Left hindlimb (tissue), 1 donor: ENCODE measurements around the gene C10orf67.
"Not testable (repeated sequence)": the region's sequence is repeated elsewhere in the genome, so short reads cannot be mapped to it uniquely, and the experiment has no call there.

Experiments used
- DNase-seq: peaks from one replicate; pipeline ENCODE4 v3.0.0-alpha.2; 2018

Gene C10orf67

GRCh38 chr10:23362069-23362830, 17.7 kb upstream of the C10orf67 start:
- no peak for DNase-seq

DNA sequence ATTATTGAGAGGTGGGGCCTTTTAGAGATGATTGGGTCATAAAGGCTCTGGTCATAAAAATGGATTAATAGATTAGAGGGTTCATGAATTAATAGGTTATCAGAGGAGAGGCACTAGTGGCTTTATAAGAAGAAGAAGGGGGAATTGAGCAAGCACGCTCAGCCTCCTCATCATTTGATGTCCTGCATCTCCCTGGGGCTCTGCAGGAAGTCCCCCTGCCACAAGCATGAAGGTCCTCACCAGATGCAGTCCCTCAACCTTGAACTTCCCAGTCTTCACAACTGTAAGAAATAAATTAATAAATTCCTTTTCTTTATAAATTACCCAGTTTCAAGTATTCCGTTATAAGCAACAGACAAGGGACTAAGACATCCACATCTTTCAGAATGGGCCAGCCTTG, 17.1 kb upstream of the C10orf67 start:
- DNase-seq, result no peak

GRCh38 chr10:23359692-23360380, 15.2 kb upstream of the C10orf67 start:
- no peak for DNase-seq

DNA sequence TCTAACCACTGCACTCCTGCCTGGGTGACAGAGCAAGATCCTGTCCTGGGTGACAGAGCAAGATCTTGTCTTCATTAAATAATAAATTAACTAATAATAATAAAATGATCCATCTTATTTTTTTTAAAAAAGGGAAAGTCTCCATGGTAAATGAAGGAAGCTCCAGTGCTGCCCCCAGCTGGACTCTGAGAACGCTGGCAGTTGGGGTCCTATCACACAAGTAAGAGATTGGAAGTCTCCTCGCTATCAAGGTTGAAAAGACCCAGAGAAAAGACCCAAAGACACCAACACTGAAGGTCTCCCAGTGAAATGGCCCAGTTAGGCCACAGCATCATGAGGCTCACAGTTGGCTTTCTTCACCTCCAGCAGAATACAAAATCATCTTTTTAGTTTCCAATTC, 13.8 kb upstream of the C10orf67 start:
- no peak for DNase-seq

DNA sequence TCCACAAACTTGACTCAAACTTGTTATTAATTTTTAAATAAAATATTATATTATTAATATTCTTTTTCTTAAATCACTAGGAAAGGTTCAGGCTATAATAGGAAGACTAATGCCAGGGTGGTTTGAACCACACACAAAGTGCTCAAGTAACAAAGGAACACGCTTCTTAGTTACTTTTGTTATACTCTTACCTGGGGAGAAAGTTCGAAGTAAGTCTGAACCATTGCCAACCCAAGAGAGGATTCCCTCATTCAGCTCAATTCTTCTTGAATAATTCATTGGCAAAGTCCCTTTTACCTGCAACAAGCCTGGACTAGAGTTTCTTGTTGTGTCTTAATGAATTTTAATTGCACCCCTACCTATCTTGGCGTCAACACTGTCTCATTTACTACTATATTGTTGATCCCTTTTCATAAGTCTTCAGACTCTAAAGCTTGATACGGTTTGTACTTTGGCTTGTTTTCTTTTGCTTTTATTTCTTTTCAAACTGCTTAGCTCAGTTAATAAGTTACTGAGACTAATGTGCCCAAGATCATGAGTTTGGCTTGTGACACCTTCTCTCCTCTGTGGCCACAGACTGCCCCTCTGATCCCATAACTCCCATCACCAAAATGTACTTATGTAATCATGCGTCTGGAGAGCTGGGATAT, 10.2 kb upstream of the C10orf67 start:
- no peak for DNase-seq

DNA sequence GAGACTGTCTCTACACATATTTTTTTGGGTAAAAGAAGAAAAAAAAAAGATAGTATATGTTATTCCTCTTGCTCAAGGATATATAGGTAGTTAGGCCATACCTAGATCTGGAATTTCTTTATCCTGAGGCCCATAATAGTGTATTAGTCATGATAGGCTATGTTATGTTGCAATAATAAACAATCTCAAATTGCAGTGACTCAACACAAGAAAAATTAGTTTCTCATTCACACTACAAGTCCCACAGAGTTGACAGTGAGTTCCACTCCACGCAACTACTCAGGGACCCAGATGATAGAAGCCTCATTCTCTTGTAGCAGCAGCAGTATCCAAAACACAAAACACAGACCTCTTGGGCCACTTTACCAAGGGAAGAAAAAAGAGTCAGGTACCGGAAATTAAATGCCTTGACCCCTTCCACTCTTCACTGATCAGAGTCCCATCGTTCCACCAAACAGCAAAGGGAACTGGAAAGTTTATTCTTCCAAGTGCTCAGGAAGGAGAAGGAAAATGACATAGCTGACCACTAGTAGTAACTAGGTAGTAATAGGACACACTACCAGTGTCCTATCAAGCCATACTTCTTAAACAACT, 7.4 kb upstream of the C10orf67 start:
- no peak for DNase-seq

DNA sequence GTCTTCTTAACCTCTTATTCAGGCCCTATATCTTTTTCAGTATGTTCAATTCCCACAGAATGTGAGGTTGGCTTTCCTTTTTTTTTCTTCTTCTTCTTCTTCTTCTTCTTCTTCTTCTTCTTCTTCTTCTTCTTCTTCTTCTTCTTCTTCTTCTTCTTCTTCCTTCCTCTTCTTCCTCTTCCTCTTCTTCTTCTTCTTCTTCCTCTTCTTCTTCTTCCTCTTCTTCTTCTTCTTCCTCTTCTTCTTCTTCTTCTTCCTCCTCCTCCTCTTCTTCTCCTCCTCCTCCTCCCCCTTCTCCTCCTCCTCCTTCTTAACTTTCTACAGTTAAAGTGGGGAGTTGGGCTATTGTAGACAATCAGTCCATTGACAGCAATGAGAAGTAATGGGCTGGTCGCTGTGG, 6.1 kb upstream of the C10orf67 start:
- not testable (repeated sequence) for DNase-seq

DNA sequence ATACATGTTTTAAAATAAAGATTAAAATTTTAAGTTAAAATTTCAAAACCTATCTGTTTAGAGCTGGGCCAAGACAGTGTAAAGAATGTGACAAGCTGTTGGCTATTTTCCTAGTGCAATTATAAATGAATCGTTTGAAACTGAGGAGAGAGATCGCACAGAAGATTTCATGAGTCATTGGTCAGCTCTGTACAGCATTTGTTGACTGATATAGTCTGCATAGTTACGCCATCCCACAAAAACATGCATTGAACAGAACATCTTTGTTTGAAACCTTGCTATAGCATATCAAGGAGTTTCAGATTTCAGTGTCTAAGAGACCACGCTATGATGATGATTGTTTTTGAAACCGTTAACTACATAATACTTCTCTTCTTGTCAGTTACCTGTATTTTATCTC, 1.3 kb upstream of the C10orf67 start:
- no peak for DNase-seq

- peak; percentile 59 for DNase-seq
Measured at GRCh38 chr10:23343591-23344240, 881 bp downstream of the C10orf67 start.

- DNase-seq, result no peak
Measured at GRCh38 chr10:23342213-23342884, 2.2 kb downstream of the C10orf67 start.

GRCh38 chr10:23341004-23341403, 3.6 kb downstream of the C10orf67 start:
- no peak for DNase-seq

DNA sequence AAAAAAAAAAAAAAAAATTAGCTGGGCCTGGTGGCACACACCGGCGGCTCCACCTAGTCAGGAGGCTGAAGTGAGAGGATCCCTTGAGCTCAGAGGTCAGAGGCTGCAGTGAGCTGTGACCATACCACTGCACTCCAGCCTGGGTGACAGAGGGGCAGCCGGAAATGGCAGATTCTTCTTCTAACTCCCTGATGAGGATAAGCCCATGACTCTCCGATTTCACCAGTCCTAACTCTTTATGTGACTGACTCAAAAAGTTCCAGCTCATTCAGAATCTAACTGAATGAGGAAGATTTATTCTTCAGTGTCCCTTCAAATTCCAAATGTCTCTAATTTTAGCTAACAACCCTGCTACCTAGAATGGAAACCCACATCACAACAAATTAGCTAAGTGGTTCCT, 4.2 kb downstream of the C10orf67 start:
- no peak for DNase-seq

DNA sequence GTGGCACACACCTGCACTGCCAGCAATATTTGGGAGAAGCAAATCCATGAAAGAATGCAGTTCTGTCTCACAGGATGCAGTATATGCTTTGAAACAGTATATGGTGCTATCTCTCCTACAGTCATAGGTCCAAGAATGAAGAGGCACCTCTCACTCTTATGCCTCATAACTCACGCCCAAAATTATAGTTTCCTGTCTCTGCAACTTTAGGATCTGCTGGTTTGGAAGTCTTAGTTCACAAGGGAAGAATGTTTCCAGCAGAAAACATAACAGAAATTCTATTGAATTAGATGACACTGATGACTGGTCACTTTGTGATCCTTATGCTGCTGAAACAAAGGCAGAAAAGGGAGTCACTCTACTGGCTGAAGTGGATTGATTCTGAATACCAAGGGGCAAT, 5.7 kb downstream of the C10orf67 start:
- DNase-seq, result no peak

GRCh38 chr10:23338155-23338828, 6.3 kb downstream of the C10orf67 start:
- no peak for DNase-seq

DNA sequence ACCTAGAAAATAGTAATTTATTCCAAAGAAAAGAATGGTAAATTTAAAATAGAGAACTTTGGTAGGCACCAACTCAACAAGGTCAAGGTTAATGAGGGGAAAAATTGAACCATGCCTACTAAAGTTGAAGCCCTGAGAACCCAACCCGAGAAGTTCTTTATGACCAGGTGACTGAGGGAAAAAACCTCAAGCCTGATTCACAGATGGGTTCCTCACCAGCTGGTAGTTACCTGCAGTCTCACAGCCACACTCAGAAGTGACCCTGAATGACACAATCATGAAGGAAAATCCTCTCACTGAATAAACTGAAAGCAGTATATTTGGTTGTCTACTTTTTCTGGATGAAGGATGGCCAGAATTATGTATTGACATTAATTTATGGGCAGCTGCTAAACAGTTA, 7.0 kb downstream of the C10orf67 start:
- no peak for DNase-seq

- no peak for DNase-seq
Measured at GRCh38 chr10:23331567-23332301, 12.9 kb downstream of the C10orf67 start.

DNA sequence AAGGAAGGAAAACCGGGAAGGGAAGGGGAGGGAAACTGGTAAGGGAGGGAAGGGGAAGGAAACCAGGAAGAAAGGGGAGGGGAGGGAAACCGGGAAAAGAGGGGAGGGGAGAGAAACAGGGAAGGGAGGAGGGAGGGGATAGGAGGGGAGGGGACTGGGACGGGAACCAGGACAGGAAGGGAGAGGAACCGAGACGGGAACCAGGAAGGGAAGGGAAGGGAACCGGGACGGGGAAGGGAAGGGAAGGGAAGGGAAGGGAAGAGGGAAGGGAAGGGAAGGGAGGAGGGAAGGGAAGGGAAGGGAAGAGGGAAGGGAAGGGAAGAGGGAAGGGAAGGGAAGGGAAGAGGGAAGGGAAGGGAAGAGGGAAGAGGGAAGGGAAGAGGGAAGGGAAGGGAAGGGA, 13.6 kb downstream of the C10orf67 start:
- DNase-seq, result no peak

- no peak for DNase-seq
Measured at GRCh38 chr10:23326544-23327307, 17.9 kb downstream of the C10orf67 start.

- no peak for DNase-seq
Measured at GRCh38 chr10:23325132-23325531, 19.5 kb downstream of the C10orf67 start.

DNA sequence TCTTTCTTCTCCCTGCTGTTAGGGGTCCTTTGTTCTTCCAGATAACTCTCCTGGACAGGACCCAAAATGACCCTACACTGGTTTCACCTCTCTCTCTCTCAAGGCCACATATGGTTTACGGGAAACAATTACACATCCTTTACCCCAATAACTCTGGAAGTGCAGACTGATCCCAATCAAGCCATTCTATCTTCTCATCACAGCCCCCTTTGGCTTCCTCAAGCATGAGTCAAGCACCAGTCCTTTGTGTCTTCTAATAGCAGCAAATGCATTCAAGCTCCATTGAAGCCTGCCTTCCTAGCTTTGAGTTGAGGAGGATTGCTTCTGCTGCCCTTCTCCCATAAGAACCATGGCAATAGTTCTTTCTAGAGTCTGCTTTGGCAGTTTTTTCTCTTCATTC, 20.2 kb downstream of the C10orf67 start:
- DNase-seq, result no peak
